NCI-H2029 (cell line): Measurements from ENCODE around the gene NUP85.
A peak's percentile ranks its signal among the peaks of the same experiment; 100 is the strongest.
"Not testable (repeated sequence)": the region's sequence is repeated elsewhere in the genome, so short reads cannot be mapped to it uniquely, and the experiment has no call there.

ENCODE experiments used
- DNase-seq: peaks from one replicate; lab custom pipeline; 2025; lab: John Stamatoyannopoulos, UW

The NUP85 gene

DNA sequence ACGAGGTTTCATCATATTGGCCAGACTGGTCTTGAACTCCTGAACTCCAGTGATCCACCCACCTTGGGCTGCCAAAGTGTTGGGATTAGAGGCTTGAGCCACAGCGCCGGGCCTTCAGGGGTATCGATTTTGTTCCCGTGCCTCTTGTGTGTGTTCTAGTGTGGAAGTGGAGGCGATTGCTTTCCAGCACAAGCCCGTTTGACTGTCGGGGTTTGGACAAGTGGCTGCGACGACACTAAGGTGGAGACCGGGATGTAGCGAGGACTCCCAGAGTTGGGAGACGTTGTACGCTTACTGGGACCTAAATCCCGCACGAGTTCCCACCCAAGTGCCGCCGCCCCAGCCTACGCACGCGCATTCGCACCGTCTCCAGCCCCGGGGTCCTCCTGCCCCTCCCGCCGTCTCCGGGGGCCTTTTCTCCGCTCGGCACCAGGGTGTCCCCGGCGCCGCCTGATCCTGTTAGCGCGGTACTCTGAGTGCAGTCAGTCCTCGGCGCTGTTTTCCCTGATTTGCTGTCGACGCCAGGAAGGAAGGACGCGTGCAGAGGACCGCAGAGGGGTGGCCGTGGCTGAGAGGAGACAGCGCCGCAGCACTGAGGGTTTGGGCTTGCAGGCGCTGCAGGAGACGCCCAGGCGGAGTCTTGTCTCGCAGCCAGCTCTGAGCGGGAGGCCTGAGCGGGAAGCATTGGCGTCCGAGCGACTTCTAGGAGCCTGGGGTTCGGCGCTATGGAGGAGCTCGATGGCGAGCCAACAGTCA, at the start of gene NUP85:
NUP85 (plus strand) TSS at position 643 of the 756 bp plus-strand sequence; CDS start at position 726, 83 bp downstream.
- DNase-seq, result peak; percentile 91

DNA sequence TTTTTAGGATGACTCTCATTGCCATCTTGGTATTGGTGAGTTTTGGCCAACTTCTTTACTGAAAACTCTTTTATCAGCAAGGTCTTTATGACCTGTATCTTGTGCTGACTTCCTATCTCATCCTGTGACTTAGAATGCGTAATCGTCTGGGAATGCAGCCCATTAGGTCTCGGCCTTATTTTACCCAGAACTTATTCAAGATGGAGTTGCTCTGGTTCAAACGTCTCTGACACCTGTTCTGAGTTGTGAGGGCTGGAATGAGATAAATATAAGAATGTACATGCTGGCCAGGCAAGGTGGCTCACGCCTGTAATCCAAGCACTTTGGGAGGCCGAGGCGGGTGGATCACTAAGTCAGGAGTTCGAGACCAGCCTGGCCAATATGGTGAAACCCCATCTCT, 47.0 kb upstream of the NUP85 start:
- not testable (repeated sequence) for DNase-seq

DNA sequence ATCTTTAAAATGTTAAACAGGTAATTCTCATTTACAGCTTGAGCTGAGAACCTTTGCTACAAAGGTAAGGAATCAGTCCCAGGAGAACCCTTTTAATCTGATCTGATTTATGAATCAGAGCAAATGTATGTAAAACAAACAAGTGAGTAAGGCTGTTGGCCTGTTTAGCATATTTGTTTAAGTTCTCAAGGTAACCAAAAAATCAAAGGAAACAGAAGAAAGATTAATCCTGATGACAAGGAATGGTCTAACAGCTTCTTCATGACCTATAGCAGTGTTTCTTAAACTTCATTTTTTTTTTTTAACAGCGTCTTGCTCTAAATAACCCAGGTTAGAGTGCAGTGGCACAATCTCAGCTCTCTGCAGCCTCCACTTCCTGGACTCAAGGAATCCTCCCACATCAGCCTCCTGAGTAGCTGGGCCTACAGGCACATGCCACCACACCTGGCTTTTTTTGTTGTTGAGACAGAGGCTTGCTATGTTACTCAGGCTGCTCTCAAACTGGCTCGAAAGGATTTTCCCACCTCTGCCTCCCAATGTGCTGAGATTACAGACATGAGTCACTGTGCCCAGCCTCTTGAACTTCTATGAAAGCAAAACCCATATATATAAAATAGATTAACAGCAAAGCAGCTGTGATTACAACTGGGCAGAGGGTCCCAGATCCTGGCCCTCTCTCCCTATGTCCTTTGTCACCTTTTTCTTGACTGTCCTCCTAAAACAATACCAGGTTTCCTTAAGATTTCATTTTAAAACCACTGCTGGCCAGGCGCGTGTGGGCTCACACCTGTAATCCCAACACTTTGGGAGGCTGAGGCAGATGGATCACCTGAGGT, 46.1 kb upstream of the NUP85 start:
- no peak for DNase-seq

DNA sequence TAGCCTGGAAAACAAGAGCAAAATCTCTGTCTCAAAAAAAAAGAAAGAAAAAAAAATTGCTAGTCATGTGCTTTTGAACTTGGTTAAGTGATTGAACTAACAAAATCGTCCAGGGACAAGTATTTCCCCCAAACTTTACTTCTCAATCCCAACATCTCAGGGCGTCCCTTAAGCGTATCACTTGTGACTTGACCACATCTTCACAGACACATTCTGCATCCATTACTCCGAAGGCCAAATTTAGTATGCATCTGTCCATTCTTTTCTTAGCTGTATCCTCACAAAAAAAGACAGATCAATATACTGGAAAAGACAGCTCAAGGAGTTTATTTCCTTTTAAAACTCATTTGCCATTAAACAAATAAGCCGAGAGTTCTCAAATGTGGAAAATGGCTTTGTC, 45.3 kb upstream of the NUP85 start:
- no peak for DNase-seq

GRCh38 chr17:75163074-75163473, 42.4 kb upstream of the NUP85 start:
- no peak for DNase-seq

- not testable (repeated sequence) for DNase-seq
These were observed 40.9 kb upstream of the NUP85 start for GRCh38 chr17:75164606-75165005.

GRCh38 chr17:75168998-75169397, 36.5 kb upstream of the NUP85 start:
- no peak for DNase-seq

DNA sequence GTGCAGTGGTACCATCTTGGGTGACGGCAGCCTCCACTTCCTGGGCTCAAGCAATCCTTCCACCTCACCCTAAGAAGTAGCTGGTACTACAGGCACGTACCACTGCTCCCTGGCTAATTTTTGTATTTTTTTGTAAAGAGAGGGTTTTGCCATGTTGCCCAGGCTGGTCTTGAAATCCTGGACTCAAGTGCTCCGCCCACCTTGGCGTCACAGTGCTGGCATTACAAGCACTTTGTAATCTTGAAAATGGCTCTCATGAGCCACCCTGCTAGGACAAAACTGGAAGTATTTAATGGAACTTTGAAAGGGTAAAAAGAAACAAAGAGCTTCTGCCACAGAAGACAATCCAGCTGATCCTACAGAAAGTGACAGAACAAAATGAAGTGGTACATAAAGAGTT, 32.0 kb upstream of the NUP85 start:
- DNase-seq, result no peak

- DNase-seq, result no peak
These were observed 30.5 kb upstream of the NUP85 start for GRCh38 chr17:75174996-75175395.

DNA sequence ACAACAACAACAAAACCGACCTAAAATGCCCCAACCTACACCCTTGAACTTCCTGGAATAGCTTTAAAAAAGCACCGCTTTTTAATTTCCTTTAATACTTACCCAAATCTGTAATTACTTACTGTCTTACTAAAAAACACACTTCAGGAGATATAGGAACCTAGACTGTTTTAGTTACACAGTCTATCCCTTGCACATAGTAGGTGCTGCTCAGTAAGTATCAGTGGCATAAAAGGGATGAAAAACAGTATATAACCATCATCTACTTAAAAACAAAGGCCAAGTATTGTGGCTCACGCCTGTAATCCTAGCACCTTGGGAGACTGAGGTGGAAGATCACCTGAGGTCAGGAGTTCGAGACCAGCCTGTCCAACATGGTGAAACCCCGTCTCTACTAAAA, 28.9 kb upstream of the NUP85 start:
- no peak for DNase-seq

DNA sequence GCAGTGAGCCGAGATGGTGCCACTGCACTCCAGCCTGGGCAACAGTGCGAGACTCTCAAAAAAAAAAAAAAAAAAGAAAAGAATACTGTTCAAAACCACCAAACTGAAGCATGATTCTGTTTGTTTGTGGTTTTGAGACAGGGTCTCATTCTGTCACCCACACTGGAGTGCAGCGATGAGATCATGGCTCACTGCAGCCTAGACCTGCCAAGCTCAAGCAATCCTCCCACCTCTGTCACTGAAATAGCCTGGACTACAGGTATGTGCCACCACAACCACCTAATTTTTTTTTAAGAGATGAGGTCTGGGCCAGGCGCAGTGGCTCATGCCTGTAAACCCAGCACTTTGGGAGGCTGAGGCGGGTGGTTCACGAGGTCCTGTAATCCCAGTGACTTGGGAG, 27.0 kb upstream of the NUP85 start:
- DNase-seq, result no peak

- no peak for DNase-seq
These were observed 24.4 kb upstream of the NUP85 start for GRCh38 chr17:75181110-75181509.

GRCh38 chr17:75181608-75182318, 23.7 kb upstream of the NUP85 start:
- DNase-seq, result no peak

DNA sequence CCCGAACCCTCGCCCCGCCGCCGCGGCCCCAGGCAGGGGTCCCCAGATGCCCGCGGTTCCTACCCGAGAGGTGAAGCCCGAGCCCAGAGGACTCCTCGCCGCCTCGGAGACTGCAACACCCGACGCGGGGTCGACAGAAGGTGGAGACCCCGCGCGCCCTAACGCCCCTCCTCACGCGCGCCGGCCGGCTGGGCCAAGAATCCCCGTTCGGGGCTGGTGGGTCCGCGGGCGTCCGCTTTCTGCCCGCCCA, 23.2 kb upstream of the NUP85 start:
- DNase-seq, result no peak

DNA sequence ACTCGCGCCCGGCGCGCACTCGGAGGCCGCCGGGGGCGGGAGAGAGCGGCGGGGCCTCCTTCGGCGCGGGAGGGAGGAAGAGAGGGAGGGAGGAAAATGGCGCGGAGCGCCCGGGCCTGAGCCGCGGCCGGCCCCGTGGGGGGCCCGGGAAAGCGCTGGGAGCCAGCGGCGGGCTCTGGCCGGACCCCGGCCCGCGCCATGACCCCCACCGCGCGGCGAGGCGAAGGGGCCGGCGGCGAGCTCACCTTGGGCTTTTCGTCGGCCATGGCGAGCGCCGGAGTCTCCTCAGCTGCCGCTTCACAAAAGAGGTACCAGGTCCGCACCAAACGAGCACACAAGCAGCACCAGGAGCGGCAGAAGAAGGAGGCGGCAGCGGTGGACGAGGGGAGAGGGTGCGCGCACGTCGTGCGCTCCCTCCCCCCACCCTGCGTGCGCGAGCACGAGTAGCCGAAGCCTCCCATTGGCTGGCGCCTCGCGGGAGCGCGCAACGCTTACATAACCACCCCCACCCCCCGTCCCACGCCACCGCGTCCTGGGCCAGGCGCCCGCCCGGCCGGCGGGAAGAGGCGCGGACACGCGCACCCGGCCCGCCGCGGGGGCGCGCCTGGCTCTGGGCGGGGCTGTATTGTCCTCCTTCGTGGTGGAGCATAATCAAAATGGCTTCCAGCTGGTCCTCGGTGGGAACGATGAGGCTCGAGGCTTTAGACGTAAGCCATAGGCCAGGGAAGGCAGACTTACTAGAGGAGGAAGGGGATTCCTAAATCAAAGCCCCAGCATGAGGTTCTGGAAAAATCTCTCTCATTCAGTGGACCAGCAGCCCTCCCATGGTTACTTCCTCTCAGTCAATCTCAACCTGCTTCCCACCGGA, 22.7 kb upstream of the NUP85 start, which contains the start of gene SUMO2:
SUMO2 (minus strand) TSS at position 391 of the 868 bp plus-strand sequence; CDS start at position 266, 125 bp downstream.
- peak; percentile 84 for DNase-seq

DNA sequence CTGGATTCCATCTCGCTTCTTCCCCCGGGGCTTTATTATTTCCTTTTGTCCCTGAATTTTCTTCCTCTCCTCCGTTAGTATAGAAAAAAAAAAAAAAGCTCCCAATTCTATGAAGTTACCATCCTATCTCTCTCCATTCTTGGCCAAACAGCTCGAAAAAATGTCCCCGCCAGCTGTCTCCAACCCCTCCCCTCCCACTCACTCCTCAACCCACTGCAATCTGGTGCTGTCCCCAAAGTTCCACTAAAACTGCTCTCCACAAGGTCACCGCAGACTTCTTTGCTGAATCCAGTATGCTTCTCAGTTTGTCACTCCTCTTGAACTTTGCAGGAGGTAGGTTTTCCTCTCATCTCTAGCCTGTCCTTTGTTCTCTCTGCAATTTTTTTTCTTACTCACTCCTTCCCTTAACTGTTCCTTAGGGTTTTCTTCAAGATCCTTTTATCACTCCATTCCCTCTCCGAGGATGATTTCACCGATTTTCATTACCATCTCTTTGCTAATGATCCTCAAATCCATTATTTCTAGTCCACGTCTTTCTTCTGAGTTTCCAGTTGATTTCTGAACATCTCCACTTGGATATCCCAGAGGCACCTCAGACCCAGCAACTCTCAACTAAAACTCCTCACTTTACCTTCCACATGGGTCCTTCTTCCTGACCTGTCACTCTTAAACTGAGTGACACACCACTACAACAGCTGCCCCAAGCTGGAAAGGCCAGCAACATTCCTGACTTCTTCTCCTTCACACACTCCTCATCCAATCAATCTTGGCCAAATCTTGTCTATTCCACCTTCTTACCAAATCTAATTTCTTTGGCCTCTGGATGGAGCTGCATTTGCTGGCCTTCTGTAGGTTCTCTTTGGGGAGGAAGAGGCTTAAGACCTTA, 21.2 kb upstream of the NUP85 start:
- DNase-seq, result no peak

DNA sequence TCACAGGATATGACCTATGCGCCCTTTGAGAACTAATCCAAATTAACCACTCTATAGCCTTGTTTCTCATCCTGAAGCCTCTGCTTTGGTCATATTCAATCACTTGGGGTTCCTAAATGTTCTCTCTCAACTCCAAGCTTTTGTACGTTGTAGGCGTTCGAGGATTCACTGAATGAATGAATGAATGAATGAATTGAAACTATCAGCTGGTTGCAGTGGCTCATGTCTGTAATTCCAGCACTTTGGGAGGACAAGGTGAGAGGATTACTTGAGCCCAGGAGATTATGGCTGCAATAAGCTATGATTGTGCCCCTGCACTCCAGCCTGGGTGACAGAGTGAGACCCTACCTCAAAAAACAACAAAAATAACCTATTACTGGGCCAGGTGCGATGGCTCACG, 16.9 kb upstream of the NUP85 start:
- no peak for DNase-seq

- DNase-seq, result no peak
These were observed 13.9 kb upstream of the NUP85 start for GRCh38 chr17:75191584-75191983.

GRCh38 chr17:75194879-75195278, 10.6 kb upstream of the NUP85 start:
- no peak for DNase-seq

- DNase-seq, result no peak
These were observed 5.4 kb upstream of the NUP85 start for GRCh38 chr17:75199886-75200618.
